ENCODE results near the gene APLP1. TPM values are rescaled to one million over a fixed set of nuclear protein-coding genes. Genes with fewer than 3 reads are reported as not detected.
"Not testable (repeated sequence)": the region's sequence is repeated elsewhere in the genome, so short reads cannot be mapped to it uniquely, and the experiment has no call there.

The APLP1 gene
- total and polyA plus RNA-seq, 2 experiments from 2014 or later: 30.2 to 36.0 TPM

DNA sequence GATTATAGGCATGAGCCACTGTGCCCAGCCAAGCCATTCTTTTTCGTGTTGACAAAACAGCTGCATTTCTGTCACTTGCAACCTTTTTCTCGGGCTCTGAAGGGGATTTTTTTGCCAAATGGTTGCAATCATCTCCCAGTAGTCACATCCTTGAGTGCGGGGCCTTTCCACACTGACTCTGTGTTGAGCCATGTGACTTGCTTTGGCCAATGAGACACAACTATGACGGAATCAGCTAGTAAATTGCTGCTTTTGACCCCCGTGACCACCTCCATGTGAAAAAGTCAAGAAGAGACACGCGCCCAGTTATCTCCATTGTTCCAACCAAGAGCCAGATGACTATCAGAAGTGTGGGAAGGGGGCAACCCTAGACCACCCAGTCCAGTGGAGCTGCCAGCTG is 34.4 kb upstream of the APLP1 start:
- no peak overlapping the region for H3K4me3 ChIP-seq
- no peak overlapping the region for H3K4me2 ChIP-seq
- no peaks in the 10 kb centered on the region for H3K36me3 Mint-ChIP-seq (ENCODE audit: low read depth)
- peak overlapping the region; percentile 97 for H2AFZ ChIP-seq
- H3K27me3 Mint-ChIP-seq (ENCODE audit: insufficient read depth, low read depth, poor library complexity): peaks cover 10% of the 10 kb centered on the region
- no peaks in the 10 kb centered on the region for H3K9me2 ChIP-seq (ENCODE audit: insufficient read depth)
- no peak overlapping the region for H3K27ac Mint-ChIP-seq
- H3K36me3 ChIP-seq (ENCODE audit: insufficient read depth): no peaks in the 10 kb centered on the region
- 0 out of 2 replicates have a peak, but pooled peaks cover 3% of the 10 kb centered on the region for H3K27me3 ChIP-seq (ENCODE audit: insufficient read depth)
- ATAC-seq: peak; percentile 38; the same call in 2 of the 3 replicates
- peaks cover 4% of the 10 kb centered on the region; the same call in 2 of the 3 replicates for H3K4me1 Mint-ChIP-seq
- no peak overlapping the region for H3K27ac ChIP-seq (ENCODE audit: low read depth)
- 0 out of 2 replicates have a peak, but pooled peaks cover 2% of the 10 kb centered on the region for H3F3A ChIP-seq (replicated peaks; ENCODE audit: low read depth)
- H3K4me1 ChIP-seq (ENCODE audit: insufficient read depth): peaks cover 3% of the 10 kb centered on the region; the same call in 1 of the 2 replicates
- H3K4me3 Mint-ChIP-seq: no peak overlapping the region
- no peaks in the 10 kb centered on the region for H3K79me2 ChIP-seq (replicated peaks; ENCODE audit: insufficient read depth)
- DNase-seq (ENCODE audit: low spot score): no peak
- no peaks in the 10 kb centered on the region; the same call in 1 of the 2 replicates for H4K20me1 ChIP-seq (replicated peaks; ENCODE audit: insufficient read depth)
- H3K9me3 Mint-ChIP-seq: no peaks in the 10 kb centered on the region
- TF ChIP-seq, protein P1, sequence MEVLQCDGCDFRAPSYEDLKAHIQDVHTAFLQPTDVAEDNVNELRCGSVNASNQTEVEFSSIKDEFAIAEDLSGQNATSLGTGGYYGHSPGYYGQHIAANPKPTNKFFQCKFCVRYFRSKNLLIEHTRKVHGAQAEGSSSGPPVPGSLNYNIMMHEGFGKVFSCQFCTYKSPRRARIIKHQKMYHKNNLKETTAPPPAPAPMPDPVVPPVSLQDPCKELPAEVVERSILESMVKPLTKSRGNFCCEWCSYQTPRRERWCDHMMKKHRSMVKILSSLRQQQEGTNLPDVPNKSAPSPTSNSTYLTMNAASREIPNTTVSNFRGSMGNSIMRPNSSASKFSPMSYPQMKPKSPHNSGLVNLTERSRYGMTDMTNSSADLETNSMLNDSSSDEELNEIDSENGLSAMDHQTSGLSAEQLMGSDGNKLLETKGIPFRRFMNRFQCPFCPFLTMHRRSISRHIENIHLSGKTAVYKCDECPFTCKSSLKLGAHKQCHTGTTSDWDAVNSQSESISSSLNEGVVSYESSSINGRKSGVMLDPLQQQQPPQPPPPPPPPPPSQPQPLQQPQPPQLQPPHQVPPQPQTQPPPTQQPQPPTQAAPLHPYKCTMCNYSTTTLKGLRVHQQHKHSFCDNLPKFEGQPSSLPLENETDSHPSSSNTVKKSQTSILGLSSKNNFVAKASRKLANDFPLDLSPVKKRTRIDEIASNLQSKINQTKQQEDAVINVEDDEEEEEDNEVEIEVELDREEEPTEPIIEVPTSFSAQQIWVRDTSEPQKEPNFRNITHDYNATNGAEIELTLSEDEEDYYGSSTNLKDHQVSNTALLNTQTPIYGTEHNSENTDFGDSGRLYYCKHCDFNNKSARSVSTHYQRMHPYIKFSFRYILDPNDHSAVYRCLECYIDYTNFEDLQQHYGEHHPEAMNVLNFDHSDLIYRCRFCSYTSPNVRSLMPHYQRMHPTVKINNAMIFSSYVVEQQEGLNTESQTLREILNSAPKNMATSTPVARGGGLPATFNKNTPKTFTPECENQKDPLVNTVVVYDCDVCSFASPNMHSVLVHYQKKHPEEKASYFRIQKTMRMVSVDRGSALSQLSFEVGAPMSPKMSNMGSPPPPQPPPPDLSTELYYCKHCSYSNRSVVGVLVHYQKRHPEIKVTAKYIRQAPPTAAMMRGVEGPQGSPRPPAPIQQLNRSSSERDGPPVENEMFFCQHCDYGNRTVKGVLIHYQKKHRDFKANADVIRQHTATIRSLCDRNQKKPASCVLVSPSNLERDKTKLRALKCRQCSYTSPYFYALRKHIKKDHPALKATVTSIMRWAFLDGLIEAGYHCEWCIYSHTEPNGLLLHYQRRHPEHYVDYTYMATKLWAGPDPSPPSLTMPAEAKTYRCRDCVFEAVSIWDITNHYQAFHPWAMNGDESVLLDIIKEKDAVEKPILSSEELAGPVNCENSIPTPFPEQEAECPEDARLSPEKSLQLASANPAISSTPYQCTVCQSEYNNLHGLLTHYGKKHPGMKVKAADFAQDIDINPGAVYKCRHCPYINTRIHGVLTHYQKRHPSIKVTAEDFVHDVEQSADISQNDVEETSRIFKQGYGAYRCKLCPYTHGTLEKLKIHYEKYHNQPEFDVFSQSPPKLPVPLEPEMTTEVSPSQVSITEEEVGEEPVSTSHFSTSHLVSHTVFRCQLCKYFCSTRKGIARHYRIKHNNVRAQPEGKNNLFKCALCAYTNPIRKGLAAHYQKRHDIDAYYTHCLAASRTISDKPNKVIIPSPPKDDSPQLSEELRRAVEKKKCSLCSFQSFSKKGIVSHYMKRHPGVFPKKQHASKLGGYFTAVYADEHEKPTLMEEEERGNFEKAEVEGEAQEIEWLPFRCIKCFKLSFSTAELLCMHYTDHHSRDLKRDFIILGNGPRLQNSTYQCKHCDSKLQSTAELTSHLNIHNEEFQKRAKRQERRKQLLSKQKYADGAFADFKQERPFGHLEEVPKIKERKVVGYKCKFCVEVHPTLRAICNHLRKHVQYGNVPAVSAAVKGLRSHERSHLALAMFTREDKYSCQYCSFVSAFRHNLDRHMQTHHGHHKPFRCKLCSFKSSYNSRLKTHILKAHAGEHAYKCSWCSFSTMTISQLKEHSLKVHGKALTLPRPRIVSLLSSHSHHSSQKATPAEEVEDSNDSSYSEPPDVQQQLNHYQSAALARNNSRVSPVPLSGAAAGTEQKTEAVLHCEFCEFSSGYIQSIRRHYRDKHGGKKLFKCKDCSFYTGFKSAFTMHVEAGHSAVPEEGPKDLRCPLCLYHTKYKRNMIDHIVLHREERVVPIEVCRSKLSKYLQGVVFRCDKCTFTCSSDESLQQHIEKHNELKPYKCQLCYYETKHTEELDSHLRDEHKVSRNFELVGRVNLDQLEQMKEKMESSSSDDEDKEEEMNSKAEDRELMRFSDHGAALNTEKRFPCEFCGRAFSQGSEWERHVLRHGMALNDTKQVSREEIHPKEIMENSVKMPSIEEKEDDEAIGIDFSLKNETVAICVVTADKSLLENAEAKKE (CRISPR knock-in tag; IDR thresholded peaks at IDR 0.05): no peak
- TF ChIP-seq POLR2AphosphoS5 (IDR thresholded peaks at IDR 0.05; ENCODE audit: low read depth) (no peak), STAT1 (IDR thresholded peaks at IDR 0.05; ENCODE audit: unreplicated experiment) (no peak)

DNA sequence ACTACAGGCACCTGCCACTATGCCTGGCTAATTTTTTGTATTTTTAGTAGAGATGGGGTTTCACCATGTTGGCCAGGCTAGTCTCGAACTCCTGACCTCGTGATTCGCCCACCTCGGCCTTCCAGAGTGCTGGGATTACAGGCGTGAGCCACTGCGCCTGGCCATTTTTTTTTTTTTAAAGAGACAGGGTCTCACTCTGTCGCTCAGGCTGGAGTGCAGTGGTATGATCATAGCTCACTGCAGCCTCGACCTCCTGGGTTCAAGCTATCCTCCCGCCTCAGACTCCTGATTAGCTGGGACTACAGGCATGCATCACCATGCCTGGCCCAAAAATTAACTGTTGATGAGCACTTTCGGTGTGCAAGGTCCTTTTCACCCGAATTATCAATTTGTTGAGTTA is 32.3 kb upstream of the APLP1 start:
- not testable (repeated sequence) for H3K27ac ChIP-seq (ENCODE audit: low read depth); H3K79me2 ChIP-seq (replicated peaks; ENCODE audit: insufficient read depth); H4K20me1 ChIP-seq (replicated peaks; ENCODE audit: insufficient read depth); H3K4me3 Mint-ChIP-seq; H3K4me2 ChIP-seq; H2AFZ ChIP-seq; H3F3A ChIP-seq (replicated peaks; ENCODE audit: low read depth); H3K27ac Mint-ChIP-seq; DNase-seq (ENCODE audit: low spot score); ATAC-seq; H3K36me3 Mint-ChIP-seq (ENCODE audit: low read depth); H3K4me1 Mint-ChIP-seq; H3K4me1 ChIP-seq (ENCODE audit: insufficient read depth); H3K27me3 Mint-ChIP-seq (ENCODE audit: insufficient read depth, low read depth, poor library complexity); H3K36me3 ChIP-seq (ENCODE audit: insufficient read depth); H3K9me3 Mint-ChIP-seq; H3K4me3 ChIP-seq; H3K27me3 ChIP-seq (ENCODE audit: insufficient read depth); H3K9me2 ChIP-seq (ENCODE audit: insufficient read depth)

Data from GM23338 (cell line).